Measurements from ENCODE around the gene SOX10.

DNA sequence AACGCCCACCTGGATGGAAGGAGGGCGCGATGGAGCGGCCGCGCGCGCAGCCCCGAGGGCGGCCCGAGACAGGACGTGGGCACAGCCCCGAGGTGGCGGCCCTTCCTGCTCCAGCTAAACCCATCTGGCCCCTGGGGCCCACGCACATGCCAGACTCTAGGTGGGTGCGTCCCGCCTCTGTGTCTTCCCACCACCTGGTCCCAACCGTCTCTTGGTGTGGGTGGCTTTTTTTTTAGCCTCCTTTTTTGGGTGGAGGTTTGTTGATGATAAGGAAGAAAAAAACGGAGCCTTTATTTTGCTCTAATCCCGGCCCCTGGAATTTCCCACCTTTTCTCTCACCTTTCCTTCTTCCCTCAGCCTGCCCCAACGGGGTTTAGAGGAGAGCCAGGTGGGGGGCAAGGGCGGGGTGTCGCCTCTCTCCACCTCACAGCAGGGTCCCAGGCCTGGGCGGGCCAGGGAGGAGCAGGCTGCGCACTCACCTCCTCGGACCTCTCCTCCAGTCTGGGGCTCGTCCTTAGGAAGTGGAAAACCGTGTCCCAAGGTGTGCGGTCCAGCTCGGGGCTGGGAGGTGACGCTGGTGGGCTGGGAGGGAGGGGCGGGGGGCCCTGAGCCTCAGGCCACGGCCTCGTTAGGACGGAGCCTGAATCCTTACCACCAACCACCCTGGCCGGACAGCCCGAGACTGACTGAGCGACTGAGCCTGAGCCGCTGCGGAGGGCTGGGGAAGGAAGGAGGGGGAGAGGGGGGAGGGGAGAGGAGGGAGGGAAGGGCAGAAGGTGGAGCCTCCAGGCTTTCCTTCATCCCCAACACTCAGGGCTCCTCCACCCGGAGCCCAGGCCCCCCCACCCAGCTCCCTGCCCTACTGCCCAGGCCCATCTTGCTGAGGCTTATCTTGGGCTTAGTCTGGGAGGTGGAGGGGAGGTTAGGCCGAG, at the start of gene SOX10:
- TF ChIP-seq, protein P1, sequence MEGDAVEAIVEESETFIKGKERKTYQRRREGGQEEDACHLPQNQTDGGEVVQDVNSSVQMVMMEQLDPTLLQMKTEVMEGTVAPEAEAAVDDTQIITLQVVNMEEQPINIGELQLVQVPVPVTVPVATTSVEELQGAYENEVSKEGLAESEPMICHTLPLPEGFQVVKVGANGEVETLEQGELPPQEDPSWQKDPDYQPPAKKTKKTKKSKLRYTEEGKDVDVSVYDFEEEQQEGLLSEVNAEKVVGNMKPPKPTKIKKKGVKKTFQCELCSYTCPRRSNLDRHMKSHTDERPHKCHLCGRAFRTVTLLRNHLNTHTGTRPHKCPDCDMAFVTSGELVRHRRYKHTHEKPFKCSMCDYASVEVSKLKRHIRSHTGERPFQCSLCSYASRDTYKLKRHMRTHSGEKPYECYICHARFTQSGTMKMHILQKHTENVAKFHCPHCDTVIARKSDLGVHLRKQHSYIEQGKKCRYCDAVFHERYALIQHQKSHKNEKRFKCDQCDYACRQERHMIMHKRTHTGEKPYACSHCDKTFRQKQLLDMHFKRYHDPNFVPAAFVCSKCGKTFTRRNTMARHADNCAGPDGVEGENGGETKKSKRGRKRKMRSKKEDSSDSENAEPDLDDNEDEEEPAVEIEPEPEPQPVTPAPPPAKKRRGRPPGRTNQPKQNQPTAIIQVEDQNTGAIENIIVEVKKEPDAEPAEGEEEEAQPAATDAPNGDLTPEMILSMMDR (IDR thresholded peaks at IDR 0.05; ENCODE audit: low read depth, low read length) = no peak
- TF ChIP-seq POLR2A (IDR thresholded peaks at IDR 0.05; ENCODE audit: extremely low read depth, insufficient read length) (no peak), MYC (IDR thresholded peaks at IDR 0.05; ENCODE audit: low read depth, low read length) (no peak)
